ENCODE measurements around the gene JMJD1C.

DNA sequence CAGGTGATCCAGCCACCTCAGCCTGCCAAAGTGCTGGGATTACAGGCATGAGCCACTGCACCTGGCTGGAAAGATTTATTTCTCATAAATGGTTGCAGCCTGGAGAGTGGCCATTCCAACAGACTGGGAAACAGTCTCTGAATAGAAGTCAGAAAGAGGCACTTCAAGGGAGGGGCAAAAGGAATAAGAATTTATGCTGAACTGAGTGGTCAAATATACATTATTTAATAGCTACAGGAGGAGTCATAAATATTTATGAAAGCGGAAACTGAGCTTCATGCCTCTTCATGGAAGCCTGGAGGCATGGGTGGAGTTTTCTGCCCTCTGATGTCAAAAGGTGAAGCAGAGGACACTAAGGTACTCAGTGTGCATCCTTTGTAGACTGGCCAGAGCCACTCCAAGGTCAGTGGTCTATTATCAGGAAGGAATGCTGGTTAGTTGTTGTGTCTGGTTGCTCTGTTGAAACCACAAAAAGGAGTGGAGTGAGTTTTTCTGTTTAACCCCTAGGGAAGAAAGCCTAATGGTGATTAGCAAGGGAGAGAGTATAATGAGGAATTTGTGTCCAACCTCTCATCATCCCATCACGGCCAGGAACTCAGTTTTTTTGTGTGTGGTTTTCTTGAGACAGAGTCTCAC, 341.9 kb downstream of the JMJD1C start:
- TF ChIP-seq, protein P1, sequence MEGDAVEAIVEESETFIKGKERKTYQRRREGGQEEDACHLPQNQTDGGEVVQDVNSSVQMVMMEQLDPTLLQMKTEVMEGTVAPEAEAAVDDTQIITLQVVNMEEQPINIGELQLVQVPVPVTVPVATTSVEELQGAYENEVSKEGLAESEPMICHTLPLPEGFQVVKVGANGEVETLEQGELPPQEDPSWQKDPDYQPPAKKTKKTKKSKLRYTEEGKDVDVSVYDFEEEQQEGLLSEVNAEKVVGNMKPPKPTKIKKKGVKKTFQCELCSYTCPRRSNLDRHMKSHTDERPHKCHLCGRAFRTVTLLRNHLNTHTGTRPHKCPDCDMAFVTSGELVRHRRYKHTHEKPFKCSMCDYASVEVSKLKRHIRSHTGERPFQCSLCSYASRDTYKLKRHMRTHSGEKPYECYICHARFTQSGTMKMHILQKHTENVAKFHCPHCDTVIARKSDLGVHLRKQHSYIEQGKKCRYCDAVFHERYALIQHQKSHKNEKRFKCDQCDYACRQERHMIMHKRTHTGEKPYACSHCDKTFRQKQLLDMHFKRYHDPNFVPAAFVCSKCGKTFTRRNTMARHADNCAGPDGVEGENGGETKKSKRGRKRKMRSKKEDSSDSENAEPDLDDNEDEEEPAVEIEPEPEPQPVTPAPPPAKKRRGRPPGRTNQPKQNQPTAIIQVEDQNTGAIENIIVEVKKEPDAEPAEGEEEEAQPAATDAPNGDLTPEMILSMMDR (IDR thresholded peaks at IDR 0.05) = no peak
- TF ChIP-seq, protein P2, sequence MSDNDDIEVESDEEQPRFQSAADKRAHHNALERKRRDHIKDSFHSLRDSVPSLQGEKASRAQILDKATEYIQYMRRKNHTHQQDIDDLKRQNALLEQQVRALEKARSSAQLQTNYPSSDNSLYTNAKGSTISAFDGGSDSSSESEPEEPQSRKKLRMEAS (CRISPR knock-in tag; IDR thresholded peaks at IDR 0.05) = no peak
- TF ChIP-seq NFYB (CRISPR knock-in tag; conservative IDR thresholded peaks at IDR 0.05; ENCODE audit: low read depth) (no peak), SP1 (CRISPR knock-in tag; conservative IDR thresholded peaks at IDR 0.05) (no peak), NFE2L1 (CRISPR knock-in tag; IDR thresholded peaks at IDR 0.05) (no peak), JAZF1 (CRISPR knock-in tag; IDR thresholded peaks at IDR 0.05) (no peak), ELF4 (CRISPR knock-in tag; IDR thresholded peaks at IDR 0.05; ENCODE audit: low read depth) (no peak), SMAD3 (CRISPR knock-in tag; IDR thresholded peaks at IDR 0.05; ENCODE audit: borderline replicate concordance) (no peak), FOXJ3 (CRISPR knock-in tag; IDR thresholded peaks at IDR 0.05; ENCODE audit: borderline replicate concordance) (no peak), TEAD4 (CRISPR knock-in tag; IDR thresholded peaks at IDR 0.05) (no peak)
- TF ChIP-seq, protein P3, sequence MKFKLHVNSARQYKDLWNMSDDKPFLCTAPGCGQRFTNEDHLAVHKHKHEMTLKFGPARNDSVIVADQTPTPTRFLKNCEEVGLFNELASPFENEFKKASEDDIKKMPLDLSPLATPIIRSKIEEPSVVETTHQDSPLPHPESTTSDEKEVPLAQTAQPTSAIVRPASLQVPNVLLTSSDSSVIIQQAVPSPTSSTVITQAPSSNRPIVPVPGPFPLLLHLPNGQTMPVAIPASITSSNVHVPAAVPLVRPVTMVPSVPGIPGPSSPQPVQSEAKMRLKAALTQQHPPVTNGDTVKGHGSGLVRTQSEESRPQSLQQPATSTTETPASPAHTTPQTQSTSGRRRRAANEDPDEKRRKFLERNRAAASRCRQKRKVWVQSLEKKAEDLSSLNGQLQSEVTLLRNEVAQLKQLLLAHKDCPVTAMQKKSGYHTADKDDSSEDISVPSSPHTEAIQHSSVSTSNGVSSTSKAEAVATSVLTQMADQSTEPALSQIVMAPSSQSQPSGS (CRISPR knock-in tag; IDR thresholded peaks at IDR 0.05; ENCODE audit: borderline replicate concordance, low read depth) = no peak
- TF ChIP-seq, protein P4, sequence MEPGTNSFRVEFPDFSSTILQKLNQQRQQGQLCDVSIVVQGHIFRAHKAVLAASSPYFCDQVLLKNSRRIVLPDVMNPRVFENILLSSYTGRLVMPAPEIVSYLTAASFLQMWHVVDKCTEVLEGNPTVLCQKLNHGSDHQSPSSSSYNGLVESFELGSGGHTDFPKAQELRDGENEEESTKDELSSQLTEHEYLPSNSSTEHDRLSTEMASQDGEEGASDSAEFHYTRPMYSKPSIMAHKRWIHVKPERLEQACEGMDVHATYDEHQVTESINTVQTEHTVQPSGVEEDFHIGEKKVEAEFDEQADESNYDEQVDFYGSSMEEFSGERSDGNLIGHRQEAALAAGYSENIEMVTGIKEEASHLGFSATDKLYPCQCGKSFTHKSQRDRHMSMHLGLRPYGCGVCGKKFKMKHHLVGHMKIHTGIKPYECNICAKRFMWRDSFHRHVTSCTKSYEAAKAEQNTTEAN (CRISPR knock-in tag; IDR thresholded peaks at IDR 0.05) = no peak
